ENCODE data around the gene B3GNT2. TPM values are rescaled to one million over a fixed set of nuclear protein-coding genes. Genes with fewer than 3 reads are reported as not detected.

The B3GNT2 gene
- total and polyA plus RNA-seq, 2 donors (not counting 1 experiment from before 2014, with no cell fraction given), result 14.3 to 24.6 TPM

DNA sequence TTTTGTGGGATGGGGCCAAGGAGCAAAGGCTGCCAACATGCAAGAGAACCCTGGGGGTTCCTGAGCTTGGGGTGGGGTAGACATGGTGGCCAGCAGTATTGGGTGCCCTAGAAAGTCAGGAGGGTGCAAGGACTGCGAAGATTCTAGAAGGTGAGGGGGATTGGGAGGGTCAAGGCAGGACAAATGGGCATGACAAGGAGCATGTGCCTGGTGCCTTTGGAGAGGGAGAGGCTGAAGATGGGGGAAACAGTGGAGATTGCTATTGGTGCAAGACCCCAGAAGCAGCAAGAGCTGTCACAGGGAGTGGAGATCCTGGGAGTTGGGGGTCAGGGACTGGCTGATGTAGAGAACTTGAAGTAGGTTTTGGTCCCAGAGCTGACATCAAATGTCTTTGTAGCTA, 7.5 kb downstream of the B3GNT2 start:
- DNase-seq, result no peak
- H3K4me2 ChIP-seq (replicated peaks; ENCODE audit: low read depth, low read length, poor library complexity, severe bottlenecking), result no peak overlapping the region
- intact Hi-C loops (cut with micrococcal nuclease), result no loop called here
- H3K27me3 Mint-ChIP-seq, result no peaks in the 10 kb centered on the region
- H3K27ac ChIP-seq (ENCODE audit: low read length in 2 of 2), result no peak overlapping the region
- H3K79me2 ChIP-seq (ENCODE audit: control insufficient read depth, insufficient read depth, low read length), result peaks cover 100% of the 10 kb centered on the region
- no peaks in the 10 kb centered on the region for H3K9me3 ChIP-seq (ENCODE audit: control extremely low read depth in 1 of 3, control insufficient read depth in 2 of 3, insufficient read depth in 1 of 3, low read length in 2 of 3)
- H2AFZ ChIP-seq (ENCODE audit: insufficient read depth, low read depth, low read length, poor library complexity, severe bottlenecking), result no peak overlapping the region
- POLR2A ChIA-PET, result no interaction called here
- no peak overlapping the region for H3K9ac ChIP-seq (ENCODE audit: low read length)
- ATAC-seq (ENCODE audit: low read depth), result no peak
- CTCF ChIA-PET, result no interaction called here
- no peaks in the 10 kb centered on the region for H3K36me3 ChIP-seq (replicated peaks in 1 of 2; ENCODE audit: control extremely low read depth in 1 of 2, control insufficient read depth in 1 of 2, extremely low read depth in 1 of 2, insufficient read depth in 2 of 2, low read length in 1 of 2)
- no peaks in the 10 kb centered on the region for H3K27me3 ChIP-seq (replicated peaks in 1 of 4; ENCODE audit: control extremely low read depth in 1 of 4, control insufficient read depth in 3 of 4, insufficient read depth in 4 of 4, low read length in 3 of 4)
- 100% methylated on average over 1 of the region's 1 CpG for WGBS (ENCODE audit: insufficient coverage)
- no peak overlapping the region for H3K4me3 Mint-ChIP-seq
- H4K20me1 ChIP-seq (ENCODE audit: control insufficient read depth, insufficient read depth, low read length, poor library complexity, severe bottlenecking), result peaks cover 88% of the 10 kb centered on the region
- peaks cover 83% of the 10 kb centered on the region for H3K4me1 Mint-ChIP-seq
- H3K4me3 ChIP-seq (ENCODE audit: control extremely low read depth in 1 of 5, extremely low read depth in 1 of 5, insufficient read depth in 1 of 5, low read depth in 2 of 5, low read length in 4 of 5), result no peak overlapping the region
- peaks cover 54 to 63% of the 10 kb centered on the region in 2 donors for H3K4me1 ChIP-seq (ENCODE audit: control insufficient read depth in 2 of 2, insufficient read depth in 2 of 2, low read length in 2 of 2)
- no peaks in the 10 kb centered on the region for H3K9me3 Mint-ChIP-seq (ENCODE audit: insufficient read depth)
- H3K27ac Mint-ChIP-seq, result no peak overlapping the region
- TF ChIP-seq EZH2 (IDR thresholded peaks at IDR 0.05; ENCODE audit: borderline replicate concordance, insufficient read depth, low read depth, low read length, poor library complexity, severe bottlenecking), result no peak
- TF ChIP-seq, protein P1, sequence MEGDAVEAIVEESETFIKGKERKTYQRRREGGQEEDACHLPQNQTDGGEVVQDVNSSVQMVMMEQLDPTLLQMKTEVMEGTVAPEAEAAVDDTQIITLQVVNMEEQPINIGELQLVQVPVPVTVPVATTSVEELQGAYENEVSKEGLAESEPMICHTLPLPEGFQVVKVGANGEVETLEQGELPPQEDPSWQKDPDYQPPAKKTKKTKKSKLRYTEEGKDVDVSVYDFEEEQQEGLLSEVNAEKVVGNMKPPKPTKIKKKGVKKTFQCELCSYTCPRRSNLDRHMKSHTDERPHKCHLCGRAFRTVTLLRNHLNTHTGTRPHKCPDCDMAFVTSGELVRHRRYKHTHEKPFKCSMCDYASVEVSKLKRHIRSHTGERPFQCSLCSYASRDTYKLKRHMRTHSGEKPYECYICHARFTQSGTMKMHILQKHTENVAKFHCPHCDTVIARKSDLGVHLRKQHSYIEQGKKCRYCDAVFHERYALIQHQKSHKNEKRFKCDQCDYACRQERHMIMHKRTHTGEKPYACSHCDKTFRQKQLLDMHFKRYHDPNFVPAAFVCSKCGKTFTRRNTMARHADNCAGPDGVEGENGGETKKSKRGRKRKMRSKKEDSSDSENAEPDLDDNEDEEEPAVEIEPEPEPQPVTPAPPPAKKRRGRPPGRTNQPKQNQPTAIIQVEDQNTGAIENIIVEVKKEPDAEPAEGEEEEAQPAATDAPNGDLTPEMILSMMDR (IDR thresholded peaks at IDR 0.05), result no peak

DNA sequence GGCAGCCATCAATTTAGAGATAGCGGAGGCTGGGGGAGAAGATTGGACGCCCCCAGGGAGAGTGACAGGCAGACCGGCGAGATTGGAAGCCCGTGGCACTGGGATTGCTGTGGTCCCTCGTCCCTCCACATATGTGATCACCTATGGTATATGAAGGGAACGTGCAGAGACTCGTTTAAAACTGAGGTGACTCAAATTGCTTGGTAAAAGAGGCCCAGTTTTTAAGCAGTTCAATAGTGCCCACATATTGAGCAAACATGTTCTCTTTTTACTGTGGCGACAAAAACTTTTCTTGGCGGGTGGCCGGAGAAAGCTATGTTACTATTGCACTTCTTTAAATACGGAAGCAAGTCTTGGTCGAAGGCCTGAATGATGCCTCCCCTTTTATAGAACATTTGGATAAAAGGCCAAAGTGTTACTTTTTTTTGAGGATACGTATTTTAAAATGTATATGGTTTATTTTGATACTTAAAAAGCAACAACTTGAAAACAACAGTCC, 9.1 kb downstream of the B3GNT2 start:
- peaks cover 40 to 58% of the 10 kb centered on the region in 2 donors for H3K4me1 ChIP-seq (ENCODE audit: control insufficient read depth in 2 of 2, insufficient read depth in 2 of 2, low read length in 2 of 2)
- H3K27ac ChIP-seq (ENCODE audit: low read length in 2 of 2), result no peak overlapping the region
- no peak overlapping the region for H3K4me2 ChIP-seq (replicated peaks; ENCODE audit: low read depth, low read length, poor library complexity, severe bottlenecking)
- no peaks in the 10 kb centered on the region for H3K27me3 ChIP-seq (replicated peaks in 1 of 4; ENCODE audit: control extremely low read depth in 1 of 4, control insufficient read depth in 3 of 4, insufficient read depth in 4 of 4, low read length in 3 of 4)
- intact Hi-C loops (cut with micrococcal nuclease), result no loop called here
- TF ChIP-seq, protein P1 (IDR thresholded peaks at IDR 0.05), result no peak
- TF ChIP-seq EZH2 (IDR thresholded peaks at IDR 0.05; ENCODE audit: borderline replicate concordance, insufficient read depth, low read depth, low read length, poor library complexity, severe bottlenecking), result no peak
- H3K9me3 ChIP-seq (ENCODE audit: control extremely low read depth in 1 of 3, control insufficient read depth in 2 of 3, insufficient read depth in 1 of 3, low read length in 2 of 3), result no peaks in the 10 kb centered on the region
- no peak for ATAC-seq (ENCODE audit: low read depth)
- no peak overlapping the region for H3K9ac ChIP-seq (ENCODE audit: low read length)
- DNase-seq, result no peak
- H3K4me3 Mint-ChIP-seq, result no peak overlapping the region
- no peak overlapping the region for H2AFZ ChIP-seq (ENCODE audit: insufficient read depth, low read depth, low read length, poor library complexity, severe bottlenecking)
- H3K4me3 ChIP-seq (ENCODE audit: control extremely low read depth in 1 of 5, extremely low read depth in 1 of 5, insufficient read depth in 1 of 5, low read depth in 2 of 5, low read length in 4 of 5), result no peak overlapping the region
- H3K36me3 ChIP-seq (replicated peaks in 1 of 2; ENCODE audit: control extremely low read depth in 1 of 2, control insufficient read depth in 1 of 2, extremely low read depth in 1 of 2, insufficient read depth in 2 of 2, low read length in 1 of 2), result no peaks in the 10 kb centered on the region
- 93% methylated on average over 9 of the region's 14 CpGs for WGBS (ENCODE audit: insufficient coverage)
- H3K9me3 Mint-ChIP-seq (ENCODE audit: insufficient read depth), result no peaks in the 10 kb centered on the region
- H3K27ac Mint-ChIP-seq, result no peak overlapping the region
- H4K20me1 ChIP-seq (ENCODE audit: control insufficient read depth, insufficient read depth, low read length, poor library complexity, severe bottlenecking), result peaks cover 97% of the 10 kb centered on the region
- ChIA-PET POLR2A (no interaction called here), CTCF (no interaction called here)
- no peaks in the 10 kb centered on the region for H3K27me3 Mint-ChIP-seq
- H3K79me2 ChIP-seq (ENCODE audit: control insufficient read depth, insufficient read depth, low read length), result peaks cover 100% of the 10 kb centered on the region
- peaks cover 82% of the 10 kb centered on the region for H3K4me1 Mint-ChIP-seq

Data from B cell (primary cell).